Stimulated activated CD8-positive, alpha-beta memory T cell treated with anti-CD3 and anti-CD28 coated beads, Interleukin-4, amount 100 ng/mL, for 4 hours (primary cell): ENCODE data around the gene ADAMTSL5.
"Not testable (repeated sequence)": the region's sequence is repeated elsewhere in the genome, so short reads cannot be mapped to it uniquely, and the experiment has no call there.

Experiments
- DNase-seq, 2 donors: peaks; one replicate each; pipeline ENCODE4 v3.0.0-alpha.2; 2020; ENCODE audit warnings: low read depth in 2 of 2, low spot score in 1 of 2

The ADAMTSL5 gene

DNA sequence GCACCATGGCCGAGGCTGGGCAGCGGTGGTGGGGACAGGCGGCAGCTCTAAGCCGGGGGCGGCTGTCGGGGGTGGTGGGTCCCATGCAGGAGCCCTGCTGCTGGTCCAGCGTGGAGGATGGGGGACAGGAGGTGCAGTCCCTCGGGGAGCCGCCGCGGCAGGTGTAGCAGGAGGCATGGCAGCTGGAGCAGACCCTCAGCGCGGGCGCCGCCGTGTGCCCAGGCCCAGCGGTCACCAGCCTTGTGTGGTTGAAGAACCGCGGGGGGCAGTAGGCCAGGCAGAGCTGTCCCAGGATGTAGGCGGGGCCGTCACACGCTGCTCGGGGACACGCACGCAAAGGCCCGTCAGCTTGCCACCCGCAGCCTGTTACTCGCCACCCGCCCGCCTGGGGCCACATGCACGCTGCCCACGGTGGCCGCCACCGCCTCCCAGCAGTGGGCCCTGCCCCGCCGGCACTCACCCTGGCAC lies 30.9 kb downstream of the ADAMTSL5 start:
- no peak for DNase-seq

DNA sequence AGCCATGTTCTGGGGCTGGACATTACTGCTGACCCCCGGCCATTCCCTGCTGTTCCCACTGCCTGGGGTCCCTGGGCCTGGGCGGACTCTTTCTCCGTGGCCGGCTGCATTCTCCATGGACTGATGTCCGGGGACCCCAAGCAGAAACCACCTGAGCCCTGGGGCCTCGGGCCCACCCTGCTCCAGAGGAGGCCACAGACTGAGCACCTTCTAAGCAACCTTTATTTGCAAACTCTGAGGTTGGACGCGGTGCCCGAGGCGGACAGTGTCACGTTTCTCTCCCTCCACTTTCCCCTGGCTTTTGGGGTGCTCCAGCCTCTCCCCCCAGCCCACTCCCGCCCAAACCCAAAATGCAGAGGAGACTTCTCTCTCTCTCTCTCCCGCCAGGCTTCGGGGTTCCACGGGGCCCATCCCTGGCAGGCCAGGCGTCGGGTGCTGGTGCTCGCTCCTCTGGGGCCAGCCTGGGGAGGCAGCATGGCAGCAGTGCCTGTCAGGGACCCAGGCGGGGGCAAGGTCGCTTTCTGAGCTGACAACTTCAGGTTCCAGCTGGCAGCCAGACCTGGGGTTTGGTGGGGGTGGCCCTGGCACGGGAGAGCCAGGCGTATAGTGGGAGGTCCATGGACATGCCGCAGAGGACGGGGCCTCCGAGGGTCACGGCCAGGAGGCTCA lies 31.5 kb downstream of the ADAMTSL5 start:
- DNase-seq: no peak

DNA sequence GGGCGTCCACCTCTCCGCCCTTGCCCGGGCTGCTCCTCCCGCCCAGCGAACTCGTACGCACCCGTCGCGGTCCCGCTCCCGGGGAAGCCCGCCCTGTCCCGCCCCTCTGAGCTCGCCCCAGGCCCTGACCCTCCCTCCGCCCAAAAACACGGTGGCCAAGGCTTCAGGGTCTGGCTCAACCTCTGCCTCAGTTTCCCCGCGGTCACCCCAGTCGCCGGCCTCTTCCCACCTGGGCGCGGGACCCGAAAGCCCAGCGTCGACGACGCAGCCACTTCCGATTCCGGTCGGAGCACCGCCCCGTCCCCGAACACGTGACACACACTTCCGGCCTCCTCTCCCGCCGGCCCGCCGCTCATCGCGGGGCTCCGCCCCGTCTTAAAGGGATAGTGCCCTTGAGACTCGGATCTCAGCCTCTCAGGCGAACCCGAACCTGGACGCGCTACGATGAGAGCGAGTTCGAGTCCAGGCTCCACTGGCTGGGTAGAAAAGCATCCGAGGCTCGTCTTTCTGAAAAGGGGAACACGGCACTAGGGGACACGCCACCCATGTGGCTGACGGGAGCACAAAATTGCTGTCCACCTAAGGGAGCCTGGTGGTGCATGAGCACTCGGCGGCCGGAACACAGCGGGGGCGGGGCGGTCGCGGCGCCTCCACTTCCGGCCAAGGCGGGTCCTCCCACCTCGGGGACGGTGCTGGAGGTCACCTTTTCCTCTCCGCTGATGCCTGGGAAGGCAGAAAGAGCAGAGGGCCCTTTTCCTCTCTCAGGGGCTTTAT lies 33.7 kb downstream of the ADAMTSL5 start, which contains the start of gene C19orf25:
C19orf25 (minus strand) TSS at position 282 of the 774 bp plus-strand sequence. CDS start 312 bp downstream, outside the sequence.
- peak; percentile 77 to 83 for DNase-seq

GRCh38 chr19:1477056-1477455 lies 35.8 kb downstream of the ADAMTSL5 start:
- not testable (repeated sequence) for DNase-seq

- DNase-seq: no peak
Observed at GRCh38 chr19:1475751-1476437, 36.9 kb downstream of the ADAMTSL5 start.

GRCh38 chr19:1474765-1475351 lies 38.0 kb downstream of the ADAMTSL5 start:
- DNase-seq: no peak

- DNase-seq: no peak
Observed at GRCh38 chr19:1474011-1474764, 38.6 kb downstream of the ADAMTSL5 start.

- DNase-seq: no peak
Observed at GRCh38 chr19:1473085-1473851, 39.6 kb downstream of the ADAMTSL5 start.

DNA sequence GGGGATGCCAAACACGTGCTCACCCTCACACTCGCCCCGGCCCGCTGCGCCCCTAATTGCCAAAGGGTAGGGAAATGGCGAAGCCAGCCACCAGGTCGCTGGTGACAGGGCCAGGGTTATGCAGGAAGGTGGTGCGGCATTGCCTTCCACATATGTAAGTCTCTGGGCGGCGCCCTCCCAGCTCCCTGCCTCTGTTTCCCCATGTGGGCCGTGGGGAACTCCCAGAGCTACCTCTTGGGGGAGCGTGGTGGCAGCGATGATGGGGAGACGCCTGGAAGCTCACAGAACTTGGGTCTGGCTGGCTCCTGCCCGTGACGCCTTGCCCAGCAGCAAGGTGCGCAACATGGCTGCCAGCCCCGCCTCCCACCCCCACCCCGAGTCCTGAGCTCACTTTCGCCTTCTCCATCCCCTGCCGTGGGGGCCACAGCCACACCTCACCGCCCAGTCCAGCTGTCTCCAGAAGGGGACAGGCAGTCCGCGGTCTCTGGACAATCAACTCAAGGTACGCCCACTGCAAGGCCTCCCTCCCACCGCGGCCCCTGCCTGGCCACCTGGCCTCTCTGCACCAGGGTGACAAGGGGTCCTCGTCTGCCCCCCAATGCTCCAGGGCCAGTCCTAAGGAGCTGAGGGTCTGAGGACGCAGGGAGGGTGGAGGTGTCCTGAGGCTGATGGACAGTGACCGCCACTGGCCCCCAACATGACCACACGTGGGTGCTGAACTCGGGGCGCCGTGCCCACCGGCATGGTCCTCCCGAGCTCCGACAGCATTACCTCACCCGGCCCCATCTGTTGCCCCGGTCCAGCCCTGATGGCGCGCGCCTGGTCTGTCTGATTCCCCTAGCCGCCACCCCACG lies 40.4 kb downstream of the ADAMTSL5 start:
- no peak for DNase-seq

DNA sequence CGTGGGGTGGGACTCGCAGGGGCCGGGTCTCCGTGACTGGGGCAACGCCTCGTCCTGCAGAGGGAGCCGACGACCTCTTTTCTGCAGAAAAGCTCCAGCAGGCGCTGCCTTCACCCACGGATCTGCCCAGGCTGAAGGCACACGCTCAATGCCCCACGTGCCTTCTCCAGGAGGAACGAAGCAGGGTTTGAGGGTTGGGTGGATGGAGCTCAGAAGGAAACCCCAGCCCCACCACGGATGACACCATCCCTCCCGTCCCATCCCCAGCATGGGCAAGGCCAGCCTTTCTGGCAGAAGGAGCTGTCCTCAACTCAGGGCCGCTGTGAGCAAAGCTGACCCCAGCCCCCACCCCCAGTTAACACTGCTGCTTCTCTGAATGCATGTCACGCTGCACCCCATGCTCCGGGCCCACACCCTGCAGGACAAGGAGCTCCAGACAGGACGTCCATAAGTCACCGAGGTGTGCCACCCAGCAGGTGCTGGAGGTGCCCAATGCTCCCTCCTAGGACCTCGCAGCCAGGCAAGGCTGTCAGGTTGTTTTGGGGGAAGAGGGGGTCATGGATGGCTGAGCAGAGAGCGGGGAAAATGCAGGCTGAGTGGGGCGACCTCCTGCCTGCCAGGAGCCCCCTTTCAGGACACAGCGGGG lies 41.2 kb downstream of the ADAMTSL5 start:
- DNase-seq: no peak

DNA sequence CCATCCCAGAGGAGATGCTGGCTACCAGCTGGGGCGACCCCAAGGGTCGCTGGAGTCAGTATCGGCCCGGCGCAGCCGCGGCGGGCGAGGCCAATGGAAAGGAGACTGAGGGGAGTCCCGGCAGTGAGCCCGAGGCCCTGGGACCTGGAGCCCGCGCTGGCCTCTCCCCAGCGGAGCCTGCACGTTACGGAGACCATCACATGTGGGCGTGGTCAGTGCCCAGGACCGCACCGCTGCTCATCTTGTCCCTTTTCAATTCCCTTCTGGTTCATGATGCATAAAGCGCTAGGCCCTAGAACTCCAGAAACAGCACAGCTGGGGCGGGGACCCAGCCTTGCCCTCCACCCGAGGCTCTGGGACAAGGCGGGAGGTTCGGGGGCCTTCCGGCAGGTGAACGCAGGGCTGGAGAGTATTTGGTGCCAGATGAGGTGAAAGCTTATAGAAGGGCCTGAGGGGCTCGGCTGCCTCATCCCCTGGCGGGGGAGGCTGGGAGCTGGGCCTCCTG lies 41.8 kb downstream of the ADAMTSL5 start:
- no peak for DNase-seq

DNA sequence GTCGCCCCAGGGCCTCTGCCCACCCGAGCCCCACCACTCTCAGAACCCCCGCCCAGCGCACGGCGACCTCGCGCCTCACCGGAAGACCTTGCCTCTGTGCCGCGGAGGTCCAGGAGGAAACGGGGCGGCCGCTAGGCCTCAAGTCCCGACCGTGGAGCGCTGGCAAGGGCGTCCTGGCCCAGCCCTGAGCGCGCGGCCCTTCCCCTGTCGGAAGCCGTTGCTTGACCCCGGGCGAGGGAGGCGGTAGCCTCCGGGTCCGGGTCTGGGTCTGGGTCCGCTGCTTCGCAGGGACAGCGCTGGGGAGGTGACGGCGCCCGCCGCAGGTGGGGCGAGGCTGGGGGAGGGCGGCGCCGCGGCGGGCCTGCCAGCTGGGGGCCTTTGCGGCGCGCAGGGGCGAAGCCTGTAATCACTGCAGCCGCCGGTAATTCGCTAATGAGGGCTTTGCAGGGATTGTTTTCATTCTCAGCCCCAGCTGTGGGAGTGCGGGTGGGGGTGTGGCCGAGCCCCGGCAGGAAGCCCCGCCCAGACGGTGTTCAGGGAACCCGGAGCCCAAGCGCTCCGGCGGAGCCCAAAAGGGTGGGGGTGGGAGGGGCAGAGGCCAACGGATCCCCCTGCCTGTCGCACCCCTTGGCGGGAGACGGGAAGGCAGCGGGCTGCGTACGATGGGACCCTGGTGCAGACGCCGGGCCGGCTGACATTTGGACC lies 42.4 kb downstream of the ADAMTSL5 start:
- peak; percentile 49 to 51 for DNase-seq

DNA sequence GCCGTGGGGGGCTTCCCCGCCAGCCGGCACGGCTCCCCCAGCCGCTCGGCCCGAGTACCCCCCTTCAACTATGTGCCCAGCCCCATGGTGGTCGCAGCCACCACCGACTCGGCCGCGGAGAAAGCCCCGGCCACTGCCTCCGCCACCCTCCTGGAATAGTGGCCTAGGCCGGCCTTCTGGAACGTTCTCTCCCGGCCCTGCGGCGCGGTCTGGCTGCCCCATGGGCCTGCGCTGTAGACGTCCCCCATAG lies 42.8 kb downstream of the ADAMTSL5 start:
- no peak for DNase-seq

GRCh38 chr19:1469255-1470054 lies 43.4 kb downstream of the ADAMTSL5 start:
- no peak for DNase-seq

GRCh38 chr19:1468821-1469254 lies 44.0 kb downstream of the ADAMTSL5 start:
- no peak for DNase-seq

DNA sequence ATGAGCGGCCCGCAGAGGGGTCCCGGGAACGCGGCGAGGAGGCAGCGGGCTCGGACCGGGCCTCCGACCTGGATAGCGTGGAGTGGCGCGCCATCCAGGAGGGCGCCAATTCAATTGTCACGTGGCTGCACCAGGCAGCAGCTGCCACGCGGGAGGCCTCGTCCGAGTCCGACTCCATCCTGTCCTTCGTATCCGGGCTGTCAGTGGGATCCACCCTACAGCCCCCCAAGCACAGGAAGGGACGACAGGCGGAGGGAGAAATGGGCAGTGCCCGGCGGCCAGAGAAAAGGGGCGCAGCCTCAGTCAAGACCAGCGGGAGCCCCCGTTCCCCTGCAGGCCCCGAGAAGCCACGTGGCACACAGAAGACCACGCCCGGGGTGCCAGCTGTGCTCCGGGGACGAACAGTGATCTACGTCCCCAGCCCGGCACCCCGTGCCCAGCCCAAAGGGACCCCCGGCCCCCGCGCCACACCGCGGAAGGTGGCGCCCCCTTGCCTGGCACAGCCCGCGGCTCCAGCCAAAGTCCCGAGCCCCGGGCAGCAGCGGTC lies 44.5 kb downstream of the ADAMTSL5 start:
- no peak for DNase-seq
